ENCODE results near the gene EFCAB12.

Gene EFCAB12

GRCh38 chr3:129435367-129435766, 6.9 kb upstream of the EFCAB12 start:
- Histone ChIP-seq H4K91ac (ENCODE audit: low read depth, low read length) (no peak overlapping the region), H3K4ac (ENCODE audit: low read depth, low read length) (no peak overlapping the region), H3K9ac (ENCODE audit: low read length) (no peak overlapping the region), H2BK120ac (ENCODE audit: insufficient read depth, low read length, poor library complexity) (no peak overlapping the region), H3K4me3 (ENCODE audit: low read depth, low read length) (no peak overlapping the region), H4K8ac (ENCODE audit: low read depth, low read length) (no peak overlapping the region), H2AK5ac (ENCODE audit: low read length) (no peak overlapping the region), H3K27ac (ENCODE audit: low read depth, low read length) (no peak overlapping the region), H3K4me1 (ENCODE audit: control insufficient read depth in 1 of 2, insufficient read depth in 2 of 2, low read length in 2 of 2) (peaks cover 0 to 1% of the 10 kb centered on the region in 2 experiments), H2AFZ (ENCODE audit: insufficient read depth, low read length, poor library complexity) (no peak overlapping the region), H3K14ac (ENCODE audit: low read length) (no peak overlapping the region), H3K79me1 (ENCODE audit: low read length) (peaks cover 7% of the 10 kb centered on the region), H3K9me3 (ENCODE audit: insufficient read depth, low read depth, low read length) (no peaks in the 10 kb centered on the region), H3K27me3 (ENCODE audit: insufficient read depth, low read length) (no peaks in the 10 kb centered on the region), H4K12ac (ENCODE audit: low read depth, low read length) (no peak overlapping the region), H3K36me3 (ENCODE audit: control insufficient read depth in 1 of 2, insufficient read depth in 2 of 2, low read length in 2 of 2) (peaks cover 10 to 29% of the 10 kb centered on the region in 2 experiments), H3K4me2 (ENCODE audit: low read length) (no peak overlapping the region), H2BK5ac (ENCODE audit: low read depth, low read length, poor library complexity) (no peak overlapping the region), H3K18ac (ENCODE audit: low read length) (no peak overlapping the region), H3K23ac (ENCODE audit: low read length) (no peak overlapping the region), H3K79me2 (ENCODE audit: control insufficient read depth, insufficient read depth, low read length, poor library complexity) (peaks cover 8% of the 10 kb centered on the region), H2BK12ac (ENCODE audit: low read length) (no peak overlapping the region)
- DNase-seq = no peak
- no CpG with 5 or more reads among the region's 1 CpG for WGBS (ENCODE audit: extremely low coverage, insufficient coverage, insufficient read length)

- H3K23ac ChIP-seq (ENCODE audit: low read length) = no peak overlapping the region
- no peaks in the 10 kb centered on the region for H3K9me3 ChIP-seq (ENCODE audit: insufficient read depth, low read depth, low read length)
- no peaks in the 10 kb centered on the region for H3K79me1 ChIP-seq (ENCODE audit: low read length)
- WGBS (ENCODE audit: extremely low coverage, insufficient coverage, insufficient read length) = no CpG with 5 or more reads among the region's 1 CpG
- peaks cover 10 to 29% of the 10 kb centered on the region in 2 experiments for H3K36me3 ChIP-seq (ENCODE audit: control insufficient read depth in 1 of 2, insufficient read depth in 2 of 2, low read length in 2 of 2)
- H3K4me2 ChIP-seq (ENCODE audit: low read length) = no peak overlapping the region
- no peak overlapping the region for H3K4me3 ChIP-seq (ENCODE audit: low read depth, low read length)
- no peak overlapping the region for H2BK12ac ChIP-seq (ENCODE audit: low read length)
- H3K27me3 ChIP-seq (ENCODE audit: insufficient read depth, low read length) = no peaks in the 10 kb centered on the region
- H4K91ac ChIP-seq (ENCODE audit: low read depth, low read length) = no peak overlapping the region
- no peak overlapping the region for H4K12ac ChIP-seq (ENCODE audit: low read depth, low read length)
- H3K4ac ChIP-seq (ENCODE audit: low read depth, low read length) = no peak overlapping the region
- no peak overlapping the region for H2AFZ ChIP-seq (ENCODE audit: insufficient read depth, low read length, poor library complexity)
- no peak overlapping the region for H4K8ac ChIP-seq (ENCODE audit: low read depth, low read length)
- no peak overlapping the region for H3K14ac ChIP-seq (ENCODE audit: low read length)
- no peak overlapping the region for H2AK5ac ChIP-seq (ENCODE audit: low read length)
- H2BK120ac ChIP-seq (ENCODE audit: insufficient read depth, low read length, poor library complexity) = no peak overlapping the region
- H3K18ac ChIP-seq (ENCODE audit: low read length) = no peak overlapping the region
- DNase-seq = no peak
- no peak overlapping the region for H3K9ac ChIP-seq (ENCODE audit: low read length)
- H2BK5ac ChIP-seq (ENCODE audit: low read depth, low read length, poor library complexity) = no peak overlapping the region
- H3K79me2 ChIP-seq (ENCODE audit: control insufficient read depth, insufficient read depth, low read length, poor library complexity) = peaks cover 2% of the 10 kb centered on the region
- no peak overlapping the region for H3K27ac ChIP-seq (ENCODE audit: low read depth, low read length)
- peaks cover 0 to 1% of the 10 kb centered on the region in 2 experiments for H3K4me1 ChIP-seq (ENCODE audit: control insufficient read depth in 1 of 2, insufficient read depth in 2 of 2, low read length in 2 of 2)
Observed at GRCh38 chr3:129434140-129434539, 5.7 kb upstream of the EFCAB12 start.

GRCh38 chr3:129433565-129433964, 5.1 kb upstream of the EFCAB12 start:
- Histone ChIP-seq H4K12ac (ENCODE audit: low read depth, low read length) (no peak overlapping the region), H4K91ac (ENCODE audit: low read depth, low read length) (no peak overlapping the region), H3K4ac (ENCODE audit: low read depth, low read length) (no peak overlapping the region), H3K14ac (ENCODE audit: low read length) (no peak overlapping the region), H3K9me3 (ENCODE audit: insufficient read depth, low read depth, low read length) (no peaks in the 10 kb centered on the region), H2BK12ac (ENCODE audit: low read length) (no peak overlapping the region), H4K8ac (ENCODE audit: low read depth, low read length) (no peak overlapping the region), H2AK5ac (ENCODE audit: low read length) (no peak overlapping the region), H3K18ac (ENCODE audit: low read length) (no peak overlapping the region), H3K4me3 (ENCODE audit: low read depth, low read length) (no peak overlapping the region), H2BK120ac (ENCODE audit: insufficient read depth, low read length, poor library complexity) (no peak overlapping the region), H3K4me1 (ENCODE audit: control insufficient read depth in 1 of 2, insufficient read depth in 2 of 2, low read length in 2 of 2) (no peaks in the 10 kb centered on the region), H3K9ac (ENCODE audit: low read length) (no peak overlapping the region), H3K23ac (ENCODE audit: low read length) (no peak overlapping the region), H2AFZ (ENCODE audit: insufficient read depth, low read length, poor library complexity) (no peak overlapping the region), H3K36me3 (ENCODE audit: control insufficient read depth in 1 of 2, insufficient read depth in 2 of 2, low read length in 2 of 2) (peaks cover 10 to 29% of the 10 kb centered on the region in 2 experiments), H3K79me2 (ENCODE audit: control insufficient read depth, insufficient read depth, low read length, poor library complexity) (peaks cover under 1% of the 10 kb centered on the region), H3K79me1 (ENCODE audit: low read length) (peaks cover 3% of the 10 kb centered on the region), H2BK5ac (ENCODE audit: low read depth, low read length, poor library complexity) (no peak overlapping the region), H3K27me3 (ENCODE audit: insufficient read depth, low read length) (no peaks in the 10 kb centered on the region), H3K27ac (ENCODE audit: low read depth, low read length) (no peak overlapping the region), H3K4me2 (ENCODE audit: low read length) (no peak overlapping the region)
- no CpG with 5 or more reads among the region's 5 CpGs for WGBS (ENCODE audit: extremely low coverage, insufficient coverage, insufficient read length)
- no peak for DNase-seq

GRCh38 chr3:129432671-129433070, 4.2 kb upstream of the EFCAB12 start:
- Histone ChIP-seq H3K23ac (ENCODE audit: low read length) (no peak overlapping the region), H3K9ac (ENCODE audit: low read length) (no peak overlapping the region), H3K4me1 (ENCODE audit: control insufficient read depth in 1 of 2, insufficient read depth in 2 of 2, low read length in 2 of 2) (peaks cover 4% of the 10 kb centered on the region in 2 experiments), H2BK5ac (ENCODE audit: low read depth, low read length, poor library complexity) (no peak overlapping the region), H3K4me2 (ENCODE audit: low read length) (no peak overlapping the region), H3K18ac (ENCODE audit: low read length) (no peak overlapping the region), H2AK5ac (ENCODE audit: low read length) (no peak overlapping the region), H3K4me3 (ENCODE audit: low read depth, low read length) (no peak overlapping the region), H3K27ac (ENCODE audit: low read depth, low read length) (no peak overlapping the region), H4K8ac (ENCODE audit: low read depth, low read length) (no peak overlapping the region), H3K36me3 (ENCODE audit: control insufficient read depth in 1 of 2, insufficient read depth in 2 of 2, low read length in 2 of 2) (peaks cover 10 to 29% of the 10 kb centered on the region in 2 experiments), H2AFZ (ENCODE audit: insufficient read depth, low read length, poor library complexity) (no peak overlapping the region), H3K79me2 (ENCODE audit: control insufficient read depth, insufficient read depth, low read length, poor library complexity) (no peaks in the 10 kb centered on the region), H4K91ac (ENCODE audit: low read depth, low read length) (no peak overlapping the region), H3K4ac (ENCODE audit: low read depth, low read length) (no peak overlapping the region), H4K12ac (ENCODE audit: low read depth, low read length) (no peak overlapping the region), H3K9me3 (ENCODE audit: insufficient read depth, low read depth, low read length) (no peaks in the 10 kb centered on the region), H3K27me3 (ENCODE audit: insufficient read depth, low read length) (no peaks in the 10 kb centered on the region), H3K79me1 (ENCODE audit: low read length) (peaks cover 3% of the 10 kb centered on the region), H3K14ac (ENCODE audit: low read length) (no peak overlapping the region), H2BK120ac (ENCODE audit: insufficient read depth, low read length, poor library complexity) (no peak overlapping the region), H2BK12ac (ENCODE audit: low read length) (no peak overlapping the region)
- no peak for DNase-seq
